ENCODE results near the gene ASPM.

- TF ChIP-seq POLR2A (IDR thresholded peaks at IDR 0.05) (no peak), POLR2AphosphoS5 (IDR thresholded peaks at IDR 0.05) (no peak), CTCF (IDR thresholded peaks at IDR 0.05) (no peak)
These were observed 79.0 kb downstream of the ASPM start for GRCh38 chr1:197067457-197067818.
